HG03565 (cell line): ENCODE data around the gene COX4I1.

Experiments used
- ATAC-seq: cut with Tn5 transposase; IDR thresholded peaks from one replicate; pipeline ENCODE4 v1.9.1; 2021; ENCODE audit warnings: mild to moderate bottlenecking, moderate library complexity; ENCODE audit not compliant: unreplicated experiment

The COX4I1 gene

GRCh38 chr16:85854935-85855334 is 55.4 kb downstream of the COX4I1 start:
- no peak for ATAC-seq

- ATAC-seq = no peak
Observed at GRCh38 chr16:85856079-85856478, 56.6 kb downstream of the COX4I1 start.

GRCh38 chr16:85856585-85856984 is 57.1 kb downstream of the COX4I1 start:
- ATAC-seq = no peak
